SK-MEL-5 (cell line): ENCODE data around the gene GLG1. TPM values are rescaled to one million over a fixed set of nuclear protein-coding genes. Genes with fewer than 3 reads are reported as not detected.
"Not testable (repeated sequence)": the region's sequence is repeated elsewhere in the genome, so short reads cannot be mapped to it uniquely, and the experiment has no call there.

Source experiments
- DNase-seq: peaks from one replicate; pipeline ENCODE4 v3.0.0-alpha.2; 2016; ENCODE audit warnings: low read depth, low spot score
- in situ Hi-C: cut with HindIII; loops from 2 replicates; pipeline ENCODE4 v1.10.0; 2016; ENCODE audit warnings: low sequenced_read_pairs, high pct_unique_total_duplicates, low pct_unique_long_range_greater_than_20kb
- total RNA-seq: library from RNA; depleted of rRNA; stranded (reverse); fragments of >200 nt; shearing (Covaris generic); gene quantifications from 2 replicates; pipeline ENCODE4 v1.2.3, GENCODE V29; 2014

Gene GLG1
- total RNA-seq, 1 experiment from 2014 or later = 41.7 TPM

DNA sequence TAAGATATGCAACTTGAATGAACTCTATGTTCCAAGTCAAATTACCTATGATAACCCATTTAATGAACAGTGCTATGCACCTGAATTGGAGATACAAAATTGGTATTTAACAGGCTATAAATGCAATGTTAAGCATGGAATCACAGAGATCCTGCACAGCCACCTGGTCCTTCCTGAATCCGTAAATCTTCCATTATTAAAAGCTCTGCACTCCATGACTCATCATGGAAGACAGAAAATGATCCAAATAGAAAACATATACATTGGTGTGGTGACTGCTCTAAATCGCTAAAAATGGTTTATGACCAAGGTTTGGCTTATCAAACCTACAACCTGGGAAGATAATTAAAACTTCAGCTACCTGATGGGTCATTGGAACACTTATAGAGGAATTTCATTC, 45.3 kb downstream of the GLG1 start:
- in situ Hi-C loops = no loop called here
- DNase-seq = no peak

DNA sequence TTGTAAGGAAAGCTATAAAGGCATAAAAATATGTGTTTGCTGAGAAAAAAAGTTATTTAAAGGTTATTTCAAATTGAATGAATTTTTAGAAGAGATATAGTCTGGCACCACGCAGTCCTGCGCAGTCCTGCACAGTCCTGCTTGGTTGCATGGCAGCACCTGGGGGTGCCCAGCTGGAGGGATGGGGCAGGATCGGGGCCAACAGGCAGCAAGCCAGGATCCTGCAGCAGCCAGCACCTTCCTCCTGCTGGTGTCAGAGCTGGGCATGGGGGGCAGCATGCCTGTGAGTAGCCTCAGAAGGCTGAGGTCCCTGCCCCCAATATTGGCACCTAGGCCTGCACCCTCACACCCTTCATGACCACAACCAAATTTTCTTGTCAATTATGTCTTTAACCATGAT, 46.0 kb downstream of the GLG1 start:
- DNase-seq = no peak
- in situ Hi-C loops = no loop called here

DNA sequence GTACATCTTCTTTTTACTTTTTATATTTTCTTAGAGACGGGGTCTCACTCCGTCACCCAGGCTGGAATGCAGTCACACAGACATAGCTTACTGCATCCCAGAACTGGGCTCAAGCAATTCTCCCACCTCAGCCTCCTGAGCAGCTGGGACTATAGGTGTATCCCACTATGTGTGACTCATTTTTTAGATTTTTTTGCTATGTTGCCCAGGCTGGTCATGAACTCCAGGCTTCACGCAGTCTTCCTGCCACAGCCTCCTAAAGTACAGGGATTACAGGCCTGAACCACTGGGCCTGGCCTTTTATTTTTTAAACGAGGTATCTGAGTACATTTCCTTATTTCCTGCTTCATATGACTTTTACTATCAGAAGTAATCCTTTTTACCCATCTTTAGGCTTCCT, 48.0 kb downstream of the GLG1 start:
- in situ Hi-C loops = no loop called here
- DNase-seq = no peak

DNA sequence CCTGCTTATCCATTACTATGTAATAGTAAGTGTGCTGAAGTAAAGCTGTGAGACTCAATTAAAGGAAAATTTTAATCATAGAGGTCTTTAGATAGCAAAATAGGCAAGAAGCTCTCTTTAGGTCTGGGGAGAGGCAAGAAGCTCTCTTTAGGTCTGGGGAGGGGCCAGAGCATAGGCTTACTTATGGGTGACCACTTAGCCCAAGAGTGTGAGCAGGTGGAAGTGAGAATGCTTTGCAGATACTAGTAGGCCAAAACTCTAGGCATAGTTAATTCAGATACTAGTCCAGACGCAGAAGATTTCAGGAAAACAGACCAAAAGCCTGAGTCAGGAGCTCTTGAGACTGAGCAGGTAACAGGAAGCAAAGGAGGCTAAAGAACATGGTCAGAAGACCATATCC, 49.6 kb downstream of the GLG1 start:
- in situ Hi-C loops = no loop called here
- no peak for DNase-seq

DNA sequence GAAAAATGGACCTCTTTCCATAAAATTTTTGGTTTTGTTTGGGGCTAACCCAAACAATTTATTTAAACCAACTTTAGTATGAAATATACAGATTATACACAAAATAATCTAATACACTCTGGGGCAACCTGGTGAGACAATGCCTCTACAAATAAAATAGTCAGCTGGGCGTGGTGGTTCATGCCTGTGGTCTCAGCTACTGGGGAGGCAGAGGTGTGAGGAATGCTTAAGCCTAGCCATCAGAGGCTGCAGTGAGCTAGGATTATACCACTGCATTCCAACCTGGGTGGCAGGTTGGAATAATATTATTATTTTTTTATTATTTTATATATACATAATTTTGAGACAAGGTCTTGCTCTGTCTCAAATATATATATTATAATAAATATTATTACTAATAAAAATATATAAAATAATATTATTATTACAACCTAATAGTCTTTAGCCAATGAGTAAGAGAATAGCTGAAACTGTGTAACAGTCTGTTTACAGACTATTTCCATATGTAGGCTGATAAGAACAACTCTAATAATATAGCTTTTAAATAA, 50.5 kb downstream of the GLG1 start:
- in situ Hi-C loops = no loop called here
- DNase-seq = no peak

DNA sequence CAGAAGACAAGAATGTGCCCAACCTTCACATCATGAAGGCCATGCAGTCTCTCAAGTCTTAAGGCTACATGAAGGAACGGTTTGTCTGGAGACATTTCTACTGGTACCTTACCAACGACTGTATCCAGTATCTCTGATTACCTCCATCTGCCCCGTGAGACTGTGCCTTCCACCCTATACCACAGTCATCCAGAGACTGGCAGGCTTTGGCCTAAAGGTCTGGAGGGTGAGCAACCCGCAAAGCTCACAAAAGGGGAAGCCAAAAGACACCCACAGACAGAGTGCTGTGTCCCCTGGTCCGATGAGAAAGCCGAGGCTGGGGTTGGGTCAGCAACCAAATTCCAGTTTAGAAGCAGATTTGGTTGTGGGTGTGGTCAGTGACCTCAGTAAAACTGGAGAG, 54.6 kb downstream of the GLG1 start:
- DNase-seq, in situ Hi-C loops: not testable (repeated sequence)

- in situ Hi-C loops, DNase-seq: not testable (repeated sequence)
Measured at GRCh38 chr16:74550227-74551019, 56.5 kb downstream of the GLG1 start.

DNA sequence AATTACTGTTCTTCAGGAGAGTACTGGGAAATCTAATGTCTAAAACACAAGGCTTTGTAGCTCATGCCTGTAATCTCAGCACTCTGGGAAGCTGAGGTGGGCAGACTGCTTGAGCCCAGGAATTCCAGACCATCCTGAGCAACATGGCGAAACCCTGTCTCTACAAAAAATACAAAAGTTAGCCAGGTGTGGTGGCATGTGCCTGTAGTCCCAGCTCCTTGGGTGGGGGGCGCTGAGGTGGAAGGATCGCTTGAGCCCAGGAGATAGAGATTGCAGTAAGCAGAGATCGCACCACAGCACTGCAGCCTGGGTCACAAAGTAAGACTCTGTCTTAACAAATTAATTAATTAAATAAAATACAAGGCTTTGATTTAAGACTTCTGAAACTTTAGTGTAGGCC, 60.8 kb downstream of the GLG1 start:
- in situ Hi-C loops, DNase-seq: not testable (repeated sequence)

GRCh38 chr16:74542911-74543578, 63.9 kb downstream of the GLG1 start:
- in situ Hi-C loops, DNase-seq: not testable (repeated sequence)

- DNase-seq, in situ Hi-C loops: not testable (repeated sequence)
Measured at GRCh38 chr16:74540663-74541062, 66.3 kb downstream of the GLG1 start.

DNA sequence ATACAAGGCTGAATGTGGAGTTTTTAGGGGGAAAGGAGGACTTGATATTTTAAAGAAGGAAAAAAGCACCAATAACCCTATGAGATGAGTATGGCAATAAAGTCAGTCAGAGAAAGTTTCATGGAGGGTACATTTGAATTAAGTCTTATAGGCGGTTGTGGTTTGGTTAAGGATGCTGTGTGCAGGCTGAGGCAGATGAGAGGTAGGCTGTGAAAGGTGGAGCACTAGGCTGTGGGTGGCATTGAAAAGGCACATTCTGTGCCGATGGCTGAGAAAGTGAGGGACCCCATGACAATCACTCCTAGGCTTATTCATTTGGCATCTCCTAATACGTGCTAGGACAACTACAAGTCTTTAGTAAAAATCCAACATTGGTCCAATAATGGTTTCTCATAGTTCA, 68.1 kb downstream of the GLG1 start:
- DNase-seq, in situ Hi-C loops: not testable (repeated sequence)

- in situ Hi-C loops, DNase-seq: not testable (repeated sequence)
Measured at GRCh38 chr16:74537746-74538145, 69.2 kb downstream of the GLG1 start.

DNA sequence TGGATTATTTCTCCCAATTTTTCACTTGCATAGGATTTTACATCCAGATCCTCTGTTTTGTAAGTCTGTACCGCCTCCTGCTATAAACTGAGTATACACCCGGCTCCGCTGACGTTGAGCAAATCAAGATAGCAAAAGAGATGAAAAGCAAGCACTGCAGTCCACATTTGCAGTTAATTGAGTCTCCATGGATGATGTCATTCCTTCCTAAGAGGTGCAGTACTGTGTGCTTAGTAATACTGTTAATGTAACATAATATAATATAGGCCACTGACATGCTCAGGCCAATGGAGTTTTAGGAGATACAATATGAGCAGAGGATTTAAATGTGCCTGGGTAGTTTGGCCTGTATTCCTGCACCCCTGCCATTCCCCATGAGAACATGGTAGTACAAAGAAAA, 72.3 kb downstream of the GLG1 start:
- in situ Hi-C loops = not testable (repeated sequence)

GRCh38 chr16:74524926-74525325, 82.0 kb downstream of the GLG1 start:
- in situ Hi-C loops = no loop called here
- no peak for DNase-seq

More for the DNA sequence above, 72.3 kb downstream of the GLG1 start:
- not testable (repeated sequence) for DNase-seq

DNA sequence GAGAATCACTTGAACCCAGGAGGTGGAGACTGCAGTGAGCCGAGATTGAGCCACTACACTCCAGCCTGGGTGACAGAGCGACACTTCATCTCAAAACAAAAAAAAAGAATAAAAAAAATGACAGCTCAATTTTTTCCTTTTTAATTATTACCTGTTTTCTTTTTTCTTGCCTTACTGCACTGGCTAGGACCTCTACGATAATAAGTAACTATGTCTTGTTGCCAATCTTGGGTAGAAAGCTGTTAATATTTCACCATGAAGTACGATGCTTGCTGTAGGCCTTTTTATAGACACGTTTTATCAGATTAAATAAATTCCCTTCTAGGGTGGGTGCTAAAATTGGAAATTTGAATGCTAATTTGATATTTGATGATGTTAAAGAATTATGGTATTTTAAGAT, 82.8 kb downstream of the GLG1 start:
- DNase-seq = no peak
- in situ Hi-C loops = no loop called here

- not testable (repeated sequence) for DNase-seq
Measured at GRCh38 chr16:74523706-74524105, 83.2 kb downstream of the GLG1 start.

GRCh38 chr16:74522160-74522559, 84.8 kb downstream of the GLG1 start:
- in situ Hi-C loops = no loop called here
- no peak for DNase-seq

More at GRCh38 chr16:74523706-74524105, 83.2 kb downstream of the GLG1 start:
- in situ Hi-C loops = not testable (repeated sequence)

- no peak for DNase-seq
- in situ Hi-C loops = no loop called here
Measured at GRCh38 chr16:74521691-74522090, 85.2 kb downstream of the GLG1 start.

- in situ Hi-C loops, DNase-seq: not testable (repeated sequence)
Measured at GRCh38 chr16:74518934-74519333, 88.0 kb downstream of the GLG1 start.
